ENCODE results near the gene BCL3.

- TF ChIP-seq CTCF (conservative IDR thresholded peaks at IDR 0.05) (no peak), ZFX (IDR thresholded peaks at IDR 0.05) (peak; percentile 51)
These were observed at the start of gene BCL3 for GRCh38 chr19:44748426-44749254.

Data from C4-2B (cell line).